ENCODE results near the gene TMEM101. TPM values are rescaled to one million over a fixed set of nuclear protein-coding genes. Genes with fewer than 3 reads are reported as not detected.

TMEM101 gene
- total and polyA plus RNA-seq, 5 donors from 2014 or later = 15.8 to 44.9 (median 40.9) TPM

DNA sequence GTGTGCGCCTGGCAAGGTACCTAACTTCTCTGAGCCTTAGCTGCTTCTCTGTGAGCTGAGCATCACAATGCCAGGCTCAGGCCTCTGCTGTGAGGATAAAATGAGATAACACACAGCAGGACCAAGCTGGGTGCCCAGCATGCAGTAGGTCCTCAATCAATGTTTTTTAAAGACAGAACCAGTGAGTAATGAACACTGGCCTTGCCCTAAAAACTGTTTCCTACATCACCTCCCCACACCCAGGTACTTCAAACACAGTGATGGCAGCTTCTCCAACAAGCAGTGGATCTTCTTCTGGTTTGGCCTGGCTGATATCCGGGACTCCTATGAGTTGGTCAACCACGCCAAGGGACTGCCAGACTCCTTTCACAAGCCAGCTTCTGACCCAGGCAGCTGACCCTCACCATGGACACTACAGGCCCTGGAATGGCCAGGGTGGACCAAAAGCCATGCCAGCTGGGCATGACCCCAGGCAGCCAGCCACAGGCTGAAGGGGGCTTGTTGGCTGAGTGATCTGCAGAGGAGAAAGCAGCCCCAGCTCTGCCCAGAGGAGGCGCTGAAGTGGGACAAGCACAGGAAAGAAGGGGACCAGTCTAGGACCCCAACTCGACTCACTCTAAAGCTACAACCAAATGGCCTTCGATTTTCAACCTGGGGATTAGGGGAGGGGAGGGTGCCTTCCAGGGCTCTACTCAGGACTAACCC is 6.4 kb downstream of the TMEM101 start:
- H3K27ac Mint-ChIP-seq = peak overlapping the region in 2 of 3 donors; percentile 18 to 79
- Histone ChIP-seq H3K27me3 (ENCODE audit: control insufficient read depth, insufficient read depth, low read length) (no peaks in the 10 kb centered on the region), H3K27ac (ENCODE audit: insufficient read depth, low read length, poor library complexity, severe bottlenecking) (no peak overlapping the region), H3K36me3 (ENCODE audit: control insufficient read depth, insufficient read depth, low read length) (peaks cover 2% of the 10 kb centered on the region), H3K9me3 (ENCODE audit: control insufficient read depth in 2 of 2, low read length in 2 of 2) (no peaks in the 10 kb centered on the region), H3K4me1 (ENCODE audit: control insufficient read depth, insufficient read depth, low read length, poor library complexity, severe bottlenecking) (peaks cover 44% of the 10 kb centered on the region), H3K4me3 (ENCODE audit: low read depth, low read length) (peak overlapping the region; percentile 81)
- no peaks in the 10 kb centered on the region for H3K9me3 Mint-ChIP-seq
- peak overlapping the region; percentile 83 to 94 (median 92) for H3K4me3 Mint-ChIP-seq
- H3K36me3 Mint-ChIP-seq = peaks cover 10% of the 10 kb centered on the region
- peaks cover 0 to 43% (median 18%) of the 10 kb centered on the region in 4 donors for H3K4me1 Mint-ChIP-seq
- DNase-seq = peak in 1 of 3 donors; percentile 6
- no peak for ATAC-seq (ENCODE audit: low read depth in 2 of 2)
- peaks cover 33% of the 10 kb centered on the region for H3K27me3 Mint-ChIP-seq

DNA sequence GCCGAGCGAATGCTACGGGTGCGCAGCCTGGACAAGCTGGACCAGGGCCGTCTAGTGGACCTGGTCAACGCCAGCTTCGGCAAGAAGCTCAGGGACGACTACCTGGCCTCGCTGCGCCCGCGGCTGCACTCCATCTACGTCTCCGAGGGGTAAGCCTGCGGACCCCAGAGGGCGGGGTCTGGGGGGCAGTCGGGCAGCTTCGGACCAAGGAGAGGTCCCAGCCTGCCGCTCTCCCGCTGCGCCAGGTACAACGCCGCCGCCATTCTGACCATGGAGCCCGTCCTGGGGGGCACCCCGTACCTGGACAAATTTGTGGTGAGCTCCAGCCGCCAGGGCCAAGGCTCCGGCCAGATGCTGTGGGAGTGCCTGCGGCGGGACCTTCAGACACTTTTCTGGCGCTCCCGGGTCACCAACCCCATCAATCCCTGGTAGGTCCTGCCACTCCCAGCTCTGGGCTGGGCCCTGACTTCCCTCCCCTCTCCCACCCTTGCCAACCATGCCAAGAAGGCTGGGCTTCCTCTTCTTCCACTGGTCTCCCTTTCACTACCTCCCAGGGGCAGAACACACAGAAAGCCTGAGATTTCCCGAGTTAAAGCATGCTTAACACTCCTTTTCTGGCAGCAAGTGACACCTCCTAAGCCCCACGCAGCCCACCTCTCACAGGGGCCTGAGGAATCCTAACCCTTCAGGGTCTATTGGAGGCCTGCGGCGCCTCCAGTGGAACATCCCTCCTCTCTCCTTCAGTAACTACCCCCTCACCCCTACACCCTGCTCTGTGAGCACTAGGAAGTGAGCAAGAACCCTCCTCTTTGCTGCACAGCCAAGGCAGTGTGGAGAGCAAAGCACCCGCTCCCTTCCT is 7.2 kb downstream of the TMEM101 start:
- Histone ChIP-seq H3K4me1 (ENCODE audit: control insufficient read depth, insufficient read depth, low read length, poor library complexity, severe bottlenecking) (peaks cover 44% of the 10 kb centered on the region), H3K27ac (ENCODE audit: insufficient read depth, low read length, poor library complexity, severe bottlenecking) (no peak overlapping the region), H3K27me3 (ENCODE audit: control insufficient read depth, insufficient read depth, low read length) (no peaks in the 10 kb centered on the region), H3K36me3 (ENCODE audit: control insufficient read depth, insufficient read depth, low read length) (peaks cover 2% of the 10 kb centered on the region), H3K9me3 (ENCODE audit: control insufficient read depth in 2 of 2, low read length in 2 of 2) (no peaks in the 10 kb centered on the region), H3K4me3 (ENCODE audit: low read depth, low read length) (peak overlapping the region; percentile 81)
- peak in 1 of 3 donors; percentile 43 for DNase-seq
- peaks cover 0 to 40% (median 18%) of the 10 kb centered on the region in 4 donors for H3K4me1 Mint-ChIP-seq
- ATAC-seq (ENCODE audit: low read depth in 2 of 2) = no peak
- peak overlapping the region; percentile 91 to 94 (median 92) for H3K4me3 Mint-ChIP-seq
- peaks cover 35% of the 10 kb centered on the region for H3K27me3 Mint-ChIP-seq
- peaks cover 10% of the 10 kb centered on the region for H3K36me3 Mint-ChIP-seq
- no peaks in the 10 kb centered on the region for H3K9me3 Mint-ChIP-seq
- peak overlapping the region in 2 of 3 donors; percentile 26 to 79 for H3K27ac Mint-ChIP-seq

DNA sequence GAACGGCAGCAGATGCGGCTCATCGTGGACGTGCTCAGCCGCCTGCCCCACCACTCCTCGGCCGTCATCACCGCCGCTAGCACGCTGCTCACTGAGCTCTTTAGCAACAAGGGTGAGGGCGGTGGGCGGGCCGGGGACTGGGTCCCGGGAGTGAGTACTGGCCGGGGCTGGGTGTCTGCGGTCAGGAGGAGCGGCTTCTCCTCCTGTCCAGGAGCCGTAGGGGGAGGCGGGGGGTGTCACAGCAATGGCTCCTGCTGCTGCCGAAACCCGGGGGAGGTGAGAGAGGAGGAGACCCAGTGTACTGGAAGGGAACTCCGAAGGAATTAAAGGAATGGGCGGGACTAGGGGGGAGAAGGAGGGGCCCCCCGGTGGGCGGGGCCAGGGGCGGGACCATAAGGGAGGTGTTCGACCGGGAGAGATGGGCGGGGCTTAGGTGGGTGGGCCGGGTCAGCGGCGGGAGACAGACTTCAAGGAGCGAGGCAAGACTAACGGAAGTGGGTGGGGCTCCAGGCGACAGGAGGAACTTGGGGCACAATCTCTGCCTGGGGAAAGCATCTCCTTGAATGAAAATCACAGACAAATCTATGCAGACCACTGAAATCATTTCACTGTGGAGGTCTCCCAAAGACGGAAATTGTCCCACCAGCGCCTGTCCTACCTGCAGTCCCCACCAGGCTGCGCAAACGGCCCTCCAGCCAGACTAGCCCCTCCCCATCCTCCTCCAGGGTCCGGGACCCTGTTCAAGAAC is 8.0 kb downstream of the TMEM101 start:
- H3K4me1 ChIP-seq (ENCODE audit: control insufficient read depth, insufficient read depth, low read length, poor library complexity, severe bottlenecking) = peaks cover 44% of the 10 kb centered on the region
- ATAC-seq (ENCODE audit: low read depth in 2 of 2) = peak; percentile 85 to 88

DNA sequence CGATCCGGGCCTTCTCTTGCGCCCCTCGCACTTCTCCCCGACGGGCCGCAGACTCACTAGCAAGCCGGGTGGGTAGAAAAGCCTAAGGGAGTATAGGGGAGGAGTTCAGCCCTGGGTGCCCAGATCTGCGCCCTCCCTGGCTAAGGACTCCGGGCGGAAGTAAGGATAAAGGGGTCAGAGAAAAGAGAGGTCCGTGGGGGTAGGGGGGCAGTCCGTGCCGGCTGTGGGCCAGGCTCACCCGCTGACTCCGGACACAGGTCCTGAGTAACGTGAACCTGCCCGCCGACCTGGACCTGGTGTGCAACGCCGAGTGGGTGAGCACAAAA is 8.5 kb downstream of the TMEM101 start:
- Mint-ChIP-seq H3K27ac (peak overlapping the region; percentile 79 to 87 (median 86)), H3K4me3 (peak overlapping the region; percentile 91 to 94 (median 92)), H3K36me3 (peaks cover 6% of the 10 kb centered on the region), H3K27me3 (peaks cover 35% of the 10 kb centered on the region), H3K4me1 (peaks cover 0 to 33% (median 18%) of the 10 kb centered on the region in 4 donors), H3K9me3 (no peaks in the 10 kb centered on the region)
- peak; percentile 5 to 10 for ATAC-seq (ENCODE audit: low read depth in 2 of 2)
- peak overlapping the region; percentile 23 for H3K27ac ChIP-seq (ENCODE audit: insufficient read depth, low read length, poor library complexity, severe bottlenecking)
- peak in 1 of 3 donors; percentile 35 for DNase-seq
- H3K4me3 ChIP-seq (ENCODE audit: low read depth, low read length) = peak overlapping the region; percentile 81
- no peaks in the 10 kb centered on the region for H3K9me3 ChIP-seq (ENCODE audit: control insufficient read depth in 2 of 2, low read length in 2 of 2)
- no peaks in the 10 kb centered on the region for H3K36me3 ChIP-seq (ENCODE audit: control insufficient read depth, insufficient read depth, low read length)
- peaks cover 44% of the 10 kb centered on the region for H3K4me1 ChIP-seq (ENCODE audit: control insufficient read depth, insufficient read depth, low read length, poor library complexity, severe bottlenecking)
- no peaks in the 10 kb centered on the region for H3K27me3 ChIP-seq (ENCODE audit: control insufficient read depth, insufficient read depth, low read length)

More for the DNA sequence above, 8.0 kb downstream of the TMEM101 start:
- no peaks in the 10 kb centered on the region for H3K36me3 ChIP-seq (ENCODE audit: control insufficient read depth, insufficient read depth, low read length)
- peak overlapping the region; percentile 79 to 86 (median 86) for H3K27ac Mint-ChIP-seq
- DNase-seq = peak; percentile 86 to 98 (median 98)
- peak overlapping the region; percentile 81 for H3K4me3 ChIP-seq (ENCODE audit: low read depth, low read length)
- H3K27me3 ChIP-seq (ENCODE audit: control insufficient read depth, insufficient read depth, low read length) = no peaks in the 10 kb centered on the region
- H3K9me3 Mint-ChIP-seq = no peaks in the 10 kb centered on the region
- no peaks in the 10 kb centered on the region for H3K9me3 ChIP-seq (ENCODE audit: control insufficient read depth in 2 of 2, low read length in 2 of 2)
- peaks cover 0 to 38% (median 18%) of the 10 kb centered on the region in 4 donors for H3K4me1 Mint-ChIP-seq
- peaks cover 35% of the 10 kb centered on the region for H3K27me3 Mint-ChIP-seq
- H3K36me3 Mint-ChIP-seq = peaks cover 10% of the 10 kb centered on the region
- peak overlapping the region; percentile 23 for H3K27ac ChIP-seq (ENCODE audit: insufficient read depth, low read length, poor library complexity, severe bottlenecking)
- peak overlapping the region; percentile 91 to 94 (median 92) for H3K4me3 Mint-ChIP-seq

DNA sequence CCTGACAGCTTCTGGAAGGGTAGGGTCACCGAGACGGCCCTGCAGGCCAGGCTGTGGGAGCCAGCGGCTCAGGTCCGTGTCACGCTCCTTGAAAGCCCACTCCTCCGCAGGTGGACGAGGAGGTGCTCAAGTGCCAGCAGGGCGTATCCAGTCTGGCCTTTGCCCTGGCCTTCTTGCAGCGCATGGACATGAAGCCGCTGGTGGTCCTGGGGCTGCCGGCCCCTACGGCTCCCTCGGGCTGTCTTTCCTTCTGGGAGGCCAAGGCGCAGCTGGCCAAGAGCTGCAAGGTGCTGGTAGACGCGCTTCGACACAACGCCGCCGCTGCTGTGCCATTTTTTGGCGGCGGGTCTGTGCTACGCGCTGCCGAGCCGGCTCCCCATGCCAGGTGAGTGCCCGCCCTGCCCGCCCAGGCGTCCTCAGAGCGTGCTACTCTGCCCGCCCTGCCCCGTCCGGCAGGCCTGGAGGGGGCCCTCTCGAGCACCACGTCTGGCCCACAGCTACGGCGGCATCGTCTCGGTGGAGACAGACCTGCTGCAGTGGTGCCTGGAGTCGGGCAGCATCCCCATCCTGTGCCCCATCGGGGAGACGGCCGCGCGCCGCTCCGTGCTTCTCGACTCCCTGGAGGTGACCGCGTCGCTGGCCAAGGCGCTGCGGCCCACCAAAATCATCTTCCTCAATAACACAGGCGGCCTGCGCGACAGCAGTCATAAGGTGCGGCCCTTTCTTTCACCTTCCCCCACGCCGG is 9.1 kb downstream of the TMEM101 start:
- H3K27ac ChIP-seq (ENCODE audit: insufficient read depth, low read length, poor library complexity, severe bottlenecking) = no peak overlapping the region
- no peaks in the 10 kb centered on the region for H3K36me3 ChIP-seq (ENCODE audit: control insufficient read depth, insufficient read depth, low read length)
- H3K9me3 ChIP-seq (ENCODE audit: control insufficient read depth in 2 of 2, low read length in 2 of 2) = no peaks in the 10 kb centered on the region
- H3K27me3 ChIP-seq (ENCODE audit: control insufficient read depth, insufficient read depth, low read length) = no peaks in the 10 kb centered on the region
- no peaks in the 10 kb centered on the region for H3K9me3 Mint-ChIP-seq
- H3K4me1 ChIP-seq (ENCODE audit: control insufficient read depth, insufficient read depth, low read length, poor library complexity, severe bottlenecking) = peaks cover 44% of the 10 kb centered on the region
- ATAC-seq (ENCODE audit: low read depth in 2 of 2) = peak; percentile 22 to 25
- peak overlapping the region; percentile 79 to 87 (median 86) for H3K27ac Mint-ChIP-seq
- peak in 2 of 3 donors; percentile 43 for DNase-seq
- H3K4me3 Mint-ChIP-seq = peak overlapping the region; percentile 91 to 94 (median 92)
- peaks cover 5% of the 10 kb centered on the region for H3K36me3 Mint-ChIP-seq
- H3K4me3 ChIP-seq (ENCODE audit: low read depth, low read length) = no peak overlapping the region
- peaks cover 35% of the 10 kb centered on the region for H3K27me3 Mint-ChIP-seq
- H3K4me1 Mint-ChIP-seq = peaks cover 0 to 33% (median 18%) of the 10 kb centered on the region in 4 donors

DNA sequence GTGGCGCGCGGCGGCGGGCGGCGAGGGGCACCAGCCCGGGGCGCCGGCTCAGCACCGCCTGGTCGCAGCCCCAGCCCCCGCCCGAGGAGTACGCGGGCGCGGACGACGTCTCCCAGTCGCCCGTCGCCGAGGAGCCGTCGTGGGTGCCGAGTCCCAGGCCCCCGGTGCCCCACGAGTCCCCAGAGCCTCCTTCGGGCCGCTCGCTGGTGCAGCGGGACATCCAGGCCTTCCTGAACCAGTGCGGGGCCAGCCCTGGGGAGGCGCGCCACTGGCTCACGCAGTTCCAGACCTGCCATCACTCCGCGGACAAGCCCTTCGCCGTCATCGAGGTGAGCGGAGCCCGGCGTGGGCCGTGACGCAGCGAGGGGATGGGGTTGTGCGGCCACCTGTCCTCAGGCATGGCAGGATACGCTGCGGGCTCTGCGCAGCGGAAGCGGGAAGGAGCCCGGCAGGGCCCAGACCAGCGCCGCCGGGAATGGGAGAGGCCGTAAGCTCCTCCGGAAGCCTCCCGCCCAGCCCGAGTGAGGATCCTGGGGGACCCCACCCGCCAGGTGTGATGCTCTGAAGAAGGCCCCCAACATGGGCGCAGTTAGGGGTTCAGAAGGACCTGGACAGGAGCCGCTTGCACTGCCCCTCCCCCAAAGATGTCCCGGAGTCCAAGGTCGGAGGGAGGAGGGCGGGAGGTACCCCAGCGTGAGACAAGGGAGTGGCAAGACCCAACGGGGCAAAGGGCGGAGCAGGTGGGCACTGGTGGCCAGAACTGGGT is 9.8 kb downstream of the TMEM101 start:
- Histone ChIP-seq H3K27ac (ENCODE audit: insufficient read depth, low read length, poor library complexity, severe bottlenecking) (no peak overlapping the region), H3K4me1 (ENCODE audit: control insufficient read depth, insufficient read depth, low read length, poor library complexity, severe bottlenecking) (peaks cover 44% of the 10 kb centered on the region), H3K36me3 (ENCODE audit: control insufficient read depth, insufficient read depth, low read length) (no peaks in the 10 kb centered on the region), H3K9me3 (ENCODE audit: control insufficient read depth in 2 of 2, low read length in 2 of 2) (no peaks in the 10 kb centered on the region), H3K27me3 (ENCODE audit: control insufficient read depth, insufficient read depth, low read length) (no peaks in the 10 kb centered on the region), H3K4me3 (ENCODE audit: low read depth, low read length) (no peak overlapping the region)
- H3K9me3 Mint-ChIP-seq = no peaks in the 10 kb centered on the region
- peaks cover 5% of the 10 kb centered on the region for H3K36me3 Mint-ChIP-seq
- H3K4me3 Mint-ChIP-seq = peak overlapping the region; percentile 12 to 91 (median 74)
- peak in 2 of 3 donors; percentile 18 to 22 for DNase-seq
- H3K4me1 Mint-ChIP-seq = peaks cover 0 to 33% (median 18%) of the 10 kb centered on the region in 4 donors
- ATAC-seq (ENCODE audit: low read depth in 2 of 2) = no peak
- peaks cover 41% of the 10 kb centered on the region for H3K27me3 Mint-ChIP-seq
- no peak overlapping the region for H3K27ac Mint-ChIP-seq
